HG02973 (cell line): ENCODE data around the gene BCOR.
A peak's percentile ranks its signal among the peaks of the same experiment; 100 is the strongest.

Experiments
- ATAC-seq: cut with Tn5 transposase; IDR thresholded peaks from one replicate; pipeline ENCODE4 v1.9.1; 2021; ENCODE audit warnings: moderate library complexity; ENCODE audit not compliant: unreplicated experiment

BCOR gene

DNA sequence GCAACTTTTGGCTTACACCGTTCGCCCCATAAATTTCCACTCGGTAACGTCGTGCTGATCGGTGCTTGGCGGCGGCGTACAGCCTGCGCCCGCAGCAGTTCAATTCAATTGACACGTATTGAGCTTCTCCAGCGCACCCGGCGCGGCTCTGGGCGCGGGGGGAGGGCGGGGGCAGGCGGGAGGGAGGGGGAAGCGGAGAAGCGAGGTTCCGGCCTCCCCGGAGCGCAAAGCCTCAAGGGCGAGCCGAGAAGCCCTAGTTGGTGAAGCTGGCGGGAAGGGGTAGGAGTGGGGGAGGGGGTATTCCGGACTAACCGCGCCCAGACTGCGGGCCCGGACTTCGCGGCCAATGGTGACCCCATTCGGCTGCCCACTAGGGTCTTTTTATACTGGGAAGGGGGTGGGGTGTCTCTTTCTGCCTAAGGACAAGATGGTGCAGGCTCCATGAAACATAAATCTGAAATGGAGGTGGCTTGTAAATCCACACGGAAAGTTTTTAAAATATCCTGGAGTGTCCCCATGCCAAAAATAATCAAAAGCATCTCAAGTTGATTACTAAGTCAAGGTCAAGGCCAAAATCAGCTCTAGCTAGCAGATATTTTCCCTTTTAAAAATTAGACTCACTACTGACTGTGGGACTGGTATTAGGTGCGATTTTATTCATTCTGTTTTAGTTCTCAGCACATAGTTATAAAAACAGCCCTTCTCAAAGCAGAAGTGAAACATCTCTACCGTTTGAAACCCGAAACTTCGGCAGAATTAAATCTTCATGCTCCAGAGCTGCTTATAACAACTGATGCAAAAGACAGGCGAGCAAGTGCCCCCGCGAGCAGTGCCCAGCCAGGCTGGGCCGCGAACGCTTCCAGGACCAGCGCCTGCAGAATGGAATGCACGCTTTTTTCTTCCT lies 1.5 kb upstream of the BCOR start:
- peak; percentile 25 for ATAC-seq

DNA sequence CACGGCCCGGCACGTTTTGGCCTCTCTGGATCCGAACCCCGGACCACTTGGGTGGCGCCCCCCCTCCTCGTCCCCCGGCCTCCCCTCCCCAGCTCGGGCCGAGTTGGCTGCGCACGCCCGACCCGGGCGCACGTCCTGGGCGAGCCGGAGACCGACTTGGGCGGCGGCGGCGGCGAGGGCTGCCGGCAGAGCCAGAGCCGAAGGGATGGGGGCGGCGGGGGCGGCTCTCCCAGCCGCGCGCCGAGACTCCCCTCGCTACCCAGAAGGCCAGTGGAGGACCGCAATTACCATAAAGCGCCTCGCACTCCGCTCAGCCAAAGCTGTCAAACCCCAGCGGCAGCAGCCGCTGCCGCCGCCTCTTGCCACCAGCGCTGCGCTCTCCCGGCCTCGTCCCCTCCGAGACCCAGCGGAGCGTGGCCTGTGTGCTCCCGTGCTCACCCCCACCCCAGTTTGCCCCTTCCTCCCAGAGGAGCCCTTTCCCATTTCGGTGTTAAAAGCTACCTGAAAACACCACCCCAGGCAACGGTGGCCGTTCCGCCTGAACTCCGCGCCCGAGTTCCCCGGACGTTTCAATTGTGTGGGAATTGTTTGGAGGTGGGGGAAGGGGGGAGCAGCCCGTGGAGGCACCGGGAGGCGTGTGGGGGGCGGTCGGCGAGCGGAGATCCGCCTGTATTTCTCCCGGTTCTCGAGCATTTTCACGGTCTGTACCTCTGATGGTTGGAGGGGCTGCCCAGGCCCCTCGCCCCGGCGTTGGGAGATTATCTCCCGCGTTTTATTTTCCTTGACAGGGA lies 701 bp upstream of the BCOR start:
- ATAC-seq: no peak

DNA sequence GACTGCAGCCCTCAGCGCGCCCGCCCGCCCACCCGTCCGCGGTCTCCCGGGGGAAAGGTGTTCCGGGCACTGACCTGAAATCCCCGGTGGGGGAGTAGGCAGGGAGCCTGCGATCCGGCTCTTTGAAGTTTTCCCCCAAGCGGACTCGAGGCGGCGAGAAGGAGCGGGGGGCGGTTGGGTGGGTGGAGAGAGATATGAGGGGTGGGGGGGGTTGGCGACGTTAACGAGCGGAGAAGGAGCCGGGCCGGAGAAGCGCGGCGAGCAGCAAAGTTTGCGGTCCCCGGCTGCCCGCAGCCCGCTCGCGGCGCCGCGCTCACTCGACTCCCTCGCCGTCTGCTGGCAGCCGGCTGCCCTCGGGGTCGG lies 636 bp downstream of the BCOR start:
- ATAC-seq: no peak

DNA sequence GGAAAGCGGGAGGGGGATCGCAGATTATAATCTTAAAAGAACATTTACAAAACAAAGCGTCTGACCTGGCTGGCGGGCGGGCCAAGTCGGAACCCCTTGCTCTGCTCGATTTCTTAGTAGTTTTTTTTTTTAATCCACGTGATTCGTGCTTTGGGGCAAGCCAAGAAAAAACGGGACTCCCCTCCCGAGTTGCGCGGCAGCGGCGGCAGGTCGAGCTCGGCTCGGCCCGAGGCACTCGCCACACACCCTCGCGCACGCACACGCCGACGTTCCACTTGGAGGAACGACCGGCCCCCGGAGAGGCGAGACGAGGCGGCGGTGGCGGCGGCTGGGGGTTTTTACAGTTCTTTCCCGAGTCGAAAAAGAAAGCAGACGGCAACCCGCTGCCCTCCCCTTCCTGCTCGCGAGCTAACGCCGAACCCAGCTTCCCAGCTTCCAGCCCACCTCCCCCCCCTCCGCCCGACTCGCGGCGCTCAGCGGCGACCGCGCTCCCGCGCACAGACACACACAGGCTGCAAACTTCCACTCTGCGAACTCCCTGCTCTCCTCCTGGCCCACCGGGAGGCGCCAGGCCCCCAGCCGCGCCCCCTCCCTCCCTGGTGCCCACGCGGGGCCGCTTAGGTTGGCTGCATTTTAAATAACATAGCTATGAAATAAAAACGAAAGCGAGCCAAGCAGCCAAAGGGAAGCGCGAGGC lies 1.2 kb downstream of the BCOR start:
- ATAC-seq: no peak

DNA sequence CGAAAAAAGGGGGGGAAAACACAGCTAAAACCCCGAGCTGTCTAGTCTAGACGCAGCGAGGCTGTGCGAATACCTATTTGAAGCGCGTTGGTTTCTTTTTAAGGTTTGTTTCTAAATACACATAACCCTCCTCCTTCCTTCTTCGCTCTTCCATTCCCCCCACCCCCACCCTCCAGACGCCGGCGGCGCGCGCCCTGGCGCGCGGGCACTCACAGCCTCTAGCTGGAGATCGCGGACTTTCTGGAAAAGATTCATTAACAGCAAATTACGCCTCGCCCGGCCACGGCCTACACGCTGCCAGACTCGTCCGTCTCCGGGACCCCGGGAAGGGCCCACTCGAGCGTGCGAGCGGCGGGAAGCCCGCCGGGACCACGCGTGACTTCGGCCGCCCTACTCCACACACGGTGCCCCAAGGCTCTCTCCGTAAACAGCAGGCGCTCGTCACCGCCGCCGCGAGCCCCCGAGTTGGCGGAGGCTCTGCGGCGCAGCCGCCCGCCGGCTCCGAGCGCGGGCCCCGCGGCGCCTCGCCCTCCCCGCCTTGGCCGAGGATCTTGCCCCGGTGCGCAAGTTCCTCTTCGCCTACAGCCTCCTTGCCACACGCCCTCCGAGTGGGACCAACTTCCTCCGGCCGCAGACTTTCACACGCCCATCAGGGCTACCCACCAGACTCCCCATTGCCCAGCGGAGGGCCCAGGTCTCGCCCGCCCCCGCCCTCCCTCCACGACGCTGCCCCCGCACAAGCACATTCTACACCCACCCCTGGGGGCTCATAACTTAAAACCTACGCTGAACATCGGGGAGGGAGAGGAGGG lies 2.0 kb downstream of the BCOR start:
- no peak for ATAC-seq

DNA sequence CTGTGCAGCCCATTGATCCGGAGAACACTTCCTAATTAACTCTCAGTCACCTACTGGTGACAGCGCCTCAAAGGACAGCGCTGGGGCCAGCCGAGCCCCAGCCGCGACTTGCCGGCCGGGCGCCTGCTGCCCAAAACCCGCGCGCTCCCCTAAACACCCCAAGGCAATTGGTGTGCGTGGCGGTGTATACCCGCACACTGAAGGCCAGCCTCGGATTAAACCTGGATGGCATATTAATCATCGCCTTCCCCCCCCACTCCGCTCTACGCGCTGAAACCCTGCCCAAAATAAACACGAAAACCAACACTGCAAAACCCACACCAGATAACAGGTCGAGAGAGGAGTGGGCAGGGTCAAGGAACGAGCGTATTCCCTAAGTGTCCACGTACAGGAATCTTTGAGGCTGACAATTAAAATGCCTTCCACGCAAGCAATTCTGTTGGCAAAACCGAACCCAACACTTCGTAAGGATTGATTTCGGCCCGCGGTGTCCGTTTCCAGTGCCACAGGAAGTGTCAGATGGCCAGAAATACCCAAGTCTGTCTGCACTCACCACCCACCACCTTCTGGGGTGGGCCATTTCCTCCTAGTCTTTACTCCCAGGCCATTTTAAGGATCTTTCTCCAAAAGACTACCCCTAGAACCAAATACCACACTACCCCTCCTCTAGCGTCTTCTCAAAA lies 2.7 kb downstream of the BCOR start:
- ATAC-seq: no peak

DNA sequence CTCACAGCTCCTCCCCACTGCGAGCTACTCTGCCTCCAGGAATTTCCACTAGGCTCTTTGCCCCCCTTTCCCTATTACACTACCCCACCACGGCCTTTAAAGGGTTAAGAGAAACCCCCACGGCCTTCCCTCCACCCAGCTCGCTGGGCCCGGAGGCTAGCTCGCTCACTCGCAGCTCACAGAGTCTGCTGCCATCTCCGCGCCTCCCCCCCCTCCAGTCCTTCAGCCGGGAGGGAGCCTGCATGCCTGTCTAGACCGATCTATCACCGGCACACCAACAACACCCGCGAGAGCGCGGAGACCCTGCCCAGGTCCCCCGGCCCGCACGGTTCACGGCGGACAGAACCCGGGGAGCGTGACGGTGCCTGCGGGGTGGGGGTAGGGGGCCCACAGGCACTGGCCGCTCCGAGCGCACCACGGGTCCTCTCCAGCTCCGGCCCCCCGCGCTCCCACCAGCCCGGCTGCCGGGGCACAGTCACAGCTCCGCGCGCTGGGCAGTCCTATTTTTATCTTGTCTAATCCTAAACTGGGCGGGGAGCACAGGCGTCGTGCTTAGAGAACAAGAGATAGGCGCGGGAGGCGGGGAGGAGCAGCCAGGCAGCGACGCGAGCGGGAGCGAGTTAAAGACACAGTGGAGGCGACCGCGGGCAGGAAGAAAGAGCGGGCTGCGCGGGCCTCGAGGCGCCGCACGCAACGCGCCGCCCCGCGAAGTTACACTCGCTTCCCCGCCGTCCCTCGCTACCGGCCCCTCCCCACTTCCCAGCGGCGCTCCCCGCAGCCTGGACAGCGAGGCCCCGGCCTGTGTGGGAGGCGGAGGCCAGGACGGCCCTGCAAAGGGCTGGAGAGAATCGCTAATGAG lies 3.5 kb downstream of the BCOR start:
- ATAC-seq: no peak

DNA sequence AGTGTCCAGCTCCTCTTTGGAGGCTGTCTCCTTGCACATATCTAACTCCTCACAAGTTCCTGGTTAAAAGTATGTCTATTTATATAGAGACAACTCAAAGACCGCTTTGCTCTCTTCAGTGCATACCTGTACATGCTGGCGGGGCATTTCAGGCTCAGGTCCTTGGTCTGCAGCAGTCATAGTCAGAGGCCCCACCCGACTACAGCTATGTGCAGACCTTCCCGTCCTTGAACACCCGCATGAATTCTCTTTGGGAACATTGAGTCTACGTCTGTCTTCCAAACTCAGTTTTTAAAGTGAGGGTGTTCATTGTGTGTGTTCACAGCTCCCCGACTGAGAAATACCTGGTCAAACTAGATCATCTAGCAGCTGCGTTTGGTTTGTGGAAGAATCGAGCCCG lies 4.2 kb downstream of the BCOR start:
- ATAC-seq: no peak

DNA sequence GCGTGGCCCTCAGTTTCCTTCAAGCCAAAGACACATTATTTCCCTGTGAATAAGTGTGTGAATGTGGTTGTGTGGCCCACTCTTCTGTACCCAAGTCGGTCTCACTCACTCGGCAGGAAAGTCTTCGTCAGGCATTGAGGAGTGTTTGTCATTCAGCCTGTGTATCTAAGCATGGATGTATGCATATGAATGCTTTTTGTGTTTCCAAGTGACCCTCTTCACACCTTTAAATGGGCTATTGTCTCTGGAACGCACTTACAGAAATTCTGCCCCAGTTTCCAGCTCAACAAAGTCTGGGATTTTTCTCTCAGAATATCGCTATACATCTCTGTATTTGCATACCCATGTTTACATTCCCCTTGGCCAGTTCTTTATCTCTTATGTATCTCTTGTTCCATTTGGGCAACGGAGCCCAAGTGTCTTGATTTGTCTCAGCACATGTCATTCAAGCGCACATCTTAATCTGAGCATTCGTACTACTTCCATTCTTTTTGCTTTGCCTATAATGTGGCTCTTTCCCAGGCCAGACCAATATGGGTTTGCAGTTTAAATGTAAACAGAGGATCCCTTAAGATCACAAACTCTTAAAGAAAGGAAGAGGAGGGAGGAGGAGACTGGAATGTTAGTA lies 4.8 kb downstream of the BCOR start:
- ATAC-seq: no peak

DNA sequence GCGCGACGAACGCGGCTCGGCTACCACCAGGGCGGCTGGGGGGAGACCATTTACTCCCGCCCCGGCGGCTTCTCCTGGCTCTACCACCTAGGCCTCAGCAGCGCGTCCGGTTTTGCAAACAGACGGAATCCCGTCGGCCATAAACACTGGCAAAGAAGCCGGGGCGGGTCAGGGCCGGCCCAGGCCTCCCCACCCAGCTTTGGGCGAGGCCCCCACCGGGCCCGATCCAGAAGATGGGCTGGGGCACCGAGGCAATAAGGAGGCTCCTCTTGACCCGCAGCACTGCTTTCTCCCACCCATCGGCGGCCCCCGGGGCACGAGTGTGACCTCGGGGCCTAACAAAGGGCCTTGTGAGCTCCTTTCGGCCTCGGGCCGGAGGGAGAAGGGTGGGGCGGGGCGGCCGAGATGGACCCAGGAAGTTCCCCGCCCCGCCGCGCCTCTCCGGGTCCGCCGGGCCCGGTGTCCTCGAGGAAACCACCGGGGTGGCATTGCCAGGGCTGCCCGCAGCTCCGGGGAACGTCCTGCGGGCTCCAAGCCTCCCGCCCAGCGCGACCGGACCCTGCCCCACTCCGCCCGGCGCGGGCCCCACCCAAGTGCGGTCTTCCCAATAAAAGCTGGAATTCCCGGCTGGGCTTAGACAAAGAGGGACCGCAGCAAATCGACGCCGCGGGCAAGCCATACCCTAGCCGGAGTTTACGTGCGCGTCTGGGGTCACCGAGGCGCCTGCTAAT lies 5.9 kb downstream of the BCOR start:
- no peak for ATAC-seq

DNA sequence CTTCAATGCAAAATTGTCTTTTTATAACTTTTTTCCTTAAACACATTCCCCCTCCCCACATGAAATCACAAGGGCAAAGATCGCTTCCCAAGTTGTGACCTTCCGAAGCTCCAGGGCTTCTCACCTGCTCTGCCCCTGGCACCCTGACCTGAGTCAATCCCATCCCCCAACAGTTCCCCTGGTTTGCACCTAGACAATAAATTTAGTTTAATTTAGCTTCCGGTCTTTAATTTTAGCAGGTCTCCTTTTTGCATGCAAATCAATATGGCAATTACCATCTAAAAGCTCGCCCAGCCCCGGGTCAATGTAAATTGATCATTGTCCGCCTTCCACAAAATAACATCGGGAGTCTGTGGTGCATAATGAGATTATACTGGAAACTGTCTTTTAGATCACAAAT lies 6.8 kb downstream of the BCOR start:
- ATAC-seq: no peak

DNA sequence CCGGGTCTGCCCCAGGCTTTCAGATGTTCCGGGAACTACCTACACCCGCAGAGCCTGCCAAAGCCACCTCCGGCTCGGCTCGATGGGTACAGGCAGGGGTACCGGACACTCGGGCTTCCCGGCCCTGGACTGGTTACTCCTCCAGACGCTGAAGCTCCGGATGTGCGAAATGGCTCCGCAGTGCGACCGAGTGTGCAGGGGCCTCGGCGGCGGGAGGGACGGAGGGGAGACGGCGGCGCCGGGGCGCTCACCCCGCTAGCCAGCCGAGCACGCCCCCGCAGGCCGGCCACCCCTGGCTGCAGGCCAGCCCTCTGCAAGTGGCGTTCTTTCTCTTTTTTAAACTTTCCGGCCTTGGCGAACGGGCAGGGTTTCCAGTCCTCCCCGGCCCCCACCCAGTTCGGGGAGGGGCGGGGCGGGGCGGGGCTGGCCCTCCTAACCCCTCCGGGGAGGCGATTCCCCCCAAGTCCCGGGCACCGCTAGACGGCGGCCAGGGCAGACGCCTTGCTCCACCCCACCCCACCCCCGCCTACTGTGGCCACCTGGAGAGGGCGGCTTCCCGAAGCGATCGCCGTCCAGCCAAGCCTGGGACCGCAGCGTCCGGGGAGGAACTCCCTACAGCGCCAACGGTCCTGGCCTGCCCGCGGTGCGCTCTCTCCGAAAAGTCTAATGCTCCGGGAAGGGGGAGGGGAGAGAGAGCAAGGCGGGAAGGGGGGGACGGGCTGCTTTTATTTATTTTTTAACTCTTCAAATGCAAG lies 7.5 kb downstream of the BCOR start:
- ATAC-seq: no peak

DNA sequence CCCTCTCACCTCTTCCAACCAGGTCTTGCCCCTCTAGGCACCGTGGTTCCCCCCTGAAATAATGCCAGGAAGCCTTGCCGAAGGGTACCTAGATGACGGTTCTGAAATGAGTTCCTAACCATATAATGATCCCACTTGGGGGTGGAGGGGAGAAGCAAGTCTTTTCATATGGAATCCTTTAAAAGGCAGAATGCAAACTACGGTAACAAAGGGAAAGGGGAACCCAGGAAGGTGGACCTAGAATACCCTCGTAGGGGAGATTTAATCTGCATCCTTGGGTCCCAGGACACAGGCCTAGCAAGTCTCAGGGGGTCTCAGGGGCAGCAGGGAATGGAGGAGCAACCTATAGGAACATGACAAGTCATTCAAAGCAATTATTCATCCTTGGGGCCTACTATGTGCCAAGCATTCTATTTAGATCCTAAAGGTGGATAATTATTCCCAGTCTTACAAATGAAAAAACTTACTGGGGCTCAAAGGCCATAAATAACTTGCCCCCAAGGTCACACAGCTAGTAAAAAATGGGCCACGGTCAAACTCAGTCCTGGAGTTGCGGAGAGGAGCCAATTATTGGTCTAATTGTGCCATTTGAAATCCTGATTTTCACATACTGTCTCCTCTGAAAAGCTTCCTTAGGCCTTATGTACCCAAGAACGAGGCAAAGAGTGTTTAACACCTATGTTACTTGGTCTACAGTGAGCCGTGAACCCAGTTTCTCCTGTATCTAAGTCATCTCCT lies 8.8 kb downstream of the BCOR start:
- no peak for ATAC-seq

DNA sequence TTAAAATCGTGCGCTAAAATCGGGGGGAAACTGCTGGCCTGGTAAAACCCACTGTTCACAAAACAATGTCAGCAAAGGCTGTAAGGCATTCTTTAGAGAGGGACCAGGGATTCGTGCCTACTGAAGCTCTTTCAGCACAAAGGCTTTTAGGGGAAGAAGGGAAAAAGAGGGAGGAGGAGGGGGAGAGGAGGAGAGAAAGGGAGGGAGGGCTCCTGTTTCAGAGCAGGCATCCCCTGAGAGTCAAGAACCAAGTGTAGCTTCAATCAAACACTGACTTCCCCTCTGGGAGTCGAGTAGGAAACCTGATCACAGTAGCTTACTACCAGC lies 9.5 kb downstream of the BCOR start:
- no peak for ATAC-seq

DNA sequence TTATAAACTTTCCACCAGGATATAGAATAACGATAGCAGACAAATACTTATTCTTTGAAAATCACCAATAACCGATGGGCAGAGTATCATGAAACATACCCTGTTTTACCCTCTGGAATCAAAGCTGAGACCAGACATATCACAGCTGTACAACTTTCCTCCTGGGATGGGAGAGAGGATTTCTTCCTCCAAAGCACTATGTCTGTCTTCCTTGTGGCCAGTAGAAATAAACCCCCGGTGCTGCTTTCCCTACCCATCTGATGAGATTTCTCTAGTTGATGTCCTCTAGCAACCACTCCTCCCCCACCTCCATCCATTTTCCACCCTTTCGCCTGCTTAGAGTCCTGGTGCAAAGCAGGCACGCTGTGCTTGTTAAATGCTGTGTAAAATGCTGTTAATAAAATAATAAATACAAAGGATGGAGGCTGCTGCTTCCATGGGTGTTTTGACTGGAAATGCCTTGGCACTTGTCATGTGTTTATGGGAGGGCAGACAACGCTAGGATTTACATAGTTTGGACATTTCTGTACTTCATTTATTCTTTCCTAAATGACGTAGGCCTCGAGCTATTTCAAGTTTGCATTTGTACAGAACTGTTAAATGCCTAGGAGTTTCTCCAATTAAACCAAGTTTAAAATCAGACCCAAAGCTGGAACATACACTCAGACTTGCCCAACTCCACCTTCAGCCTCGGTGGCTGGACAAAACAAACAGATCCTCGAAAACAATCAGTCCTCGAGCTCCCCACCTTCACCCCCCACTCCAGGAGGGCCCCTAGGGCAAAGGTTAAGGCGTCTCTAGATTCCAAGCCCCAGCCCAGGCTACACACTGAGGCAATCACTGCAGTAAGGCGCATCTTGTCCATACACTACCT lies 10.1 kb downstream of the BCOR start:
- ATAC-seq: no peak
